Epithelial cell of proximal tubule (primary cell): Measurements from ENCODE around the gene OCRL. TPM values are rescaled to one million over a fixed set of nuclear protein-coding genes. Genes with fewer than 3 reads are reported as not detected.

ENCODE experiments used
- DNase-seq: peaks from one replicate; pipeline ENCODE4 v3.0.0-alpha.2; 2011; ENCODE audit warnings: low read depth
- H3K4me3 ChIP-seq: 2 replicates; pipeline ENCODE4 v1.5.1; 2011; ENCODE audit warnings: low read depth, mild to moderate bottlenecking, low read length
- CTCF ChIP-seq: conservative IDR thresholded peaks from 2 replicates; pipeline ENCODE4 v1.5.1; 2012; ENCODE audit warnings: low read depth, mild to moderate bottlenecking, low read length
- total RNA-seq: library from RNA; depleted of rRNA; stranded (reverse); fragments of >200 nt; gene quantifications from 2 replicates; pipeline ENCODE4 v1.2.3, GENCODE V29; 2015

OCRL gene
- total RNA-seq, 1 donor from 2014 or later: 12.7 TPM

GRCh38 chrX:129637217-129638109 lies 97.4 kb downstream of the OCRL start:
- no peak for DNase-seq
- H3K4me3 ChIP-seq: no peak overlapping the region
- TF ChIP-seq CTCF: peak; percentile 78

- no peak for DNase-seq
- TF ChIP-seq CTCF: no peak
- no peak overlapping the region for H3K4me3 ChIP-seq
Measured at GRCh38 chrX:129638917-129639316, 98.9 kb downstream of the OCRL start.

GRCh38 chrX:129640737-129641136 lies 100.7 kb downstream of the OCRL start:
- no peak overlapping the region for H3K4me3 ChIP-seq
- DNase-seq: no peak
- TF ChIP-seq CTCF: no peak

DNA sequence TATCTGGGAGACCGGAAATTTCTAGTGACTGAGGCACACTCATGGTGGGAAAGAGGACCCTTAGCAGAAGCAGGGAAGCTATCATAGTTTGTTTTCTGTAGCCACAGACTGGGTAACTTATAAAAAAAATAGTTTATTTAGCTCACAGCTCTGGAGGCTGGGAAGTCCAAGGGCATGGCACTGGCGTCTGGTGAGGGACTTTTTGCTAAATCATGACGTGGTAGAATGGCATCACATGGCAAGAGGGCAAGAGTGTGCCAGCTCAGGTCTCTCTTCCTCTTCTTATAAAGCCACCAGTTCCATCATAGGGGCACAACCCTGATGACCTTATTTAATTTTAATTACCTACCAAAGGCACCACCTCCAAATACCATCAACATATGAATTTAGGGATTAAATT lies 101.4 kb downstream of the OCRL start:
- no peak overlapping the region for H3K4me3 ChIP-seq
- TF ChIP-seq CTCF: no peak
- no peak for DNase-seq

DNA sequence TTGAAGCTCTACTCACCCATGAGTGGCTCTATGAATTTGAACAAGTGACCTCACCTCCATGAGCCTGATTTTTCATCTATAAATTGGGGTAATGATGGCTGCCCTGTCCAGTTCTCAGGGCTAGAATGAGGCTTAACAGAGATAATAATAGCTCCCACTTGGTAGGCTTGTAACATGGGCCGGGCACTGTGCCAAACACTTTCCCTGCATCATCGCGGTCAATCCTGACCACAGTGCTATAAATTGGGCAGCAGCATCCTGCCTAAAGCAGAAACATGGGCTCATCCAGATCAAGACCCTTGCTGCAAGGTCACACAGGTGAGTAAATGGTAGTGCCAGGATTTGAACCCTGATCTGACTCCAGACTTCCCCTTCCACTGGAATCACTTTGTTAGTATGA lies 101.9 kb downstream of the OCRL start:
- no peak for TF ChIP-seq CTCF
- DNase-seq: no peak
- no peak overlapping the region for H3K4me3 ChIP-seq

Other genes starting within 250 kb of the OCRL start
- gene SMARCA1, start 16.8 kb upstream of the OCRL start, total RNA-seq: 20.1 and 38.9 TPM in 2 replicates
- 0.36 and 1.8 TPM in 2 replicates for gene APLN, start 114.7 kb downstream of the OCRL start, total RNA-seq
- not detected in 2 replicates for gene XPNPEP2, start 198.7 kb downstream of the OCRL start, total RNA-seq
- gene SASH3, start 239.7 kb downstream of the OCRL start, total RNA-seq: not detected in 2 replicates